NB4 (cell line): ENCODE results near the gene IL1R2.

ENCODE experiments used
- DNase-seq: peaks from one replicate; pipeline ENCODE4 v3.0.0; 2010; ENCODE audit warnings: low read depth
- H3K4me3 ChIP-seq: one replicate; pipeline ENCODE4 v1.5.1; 2011; ENCODE audit warnings: mild to moderate bottlenecking, low read depth, low read length, moderate library complexity
- MYC ChIP-seq: IDR thresholded peaks from 2 replicates; pipeline ENCODE4 v1.6.1; 2011; ENCODE audit warnings: low read depth, low read length
- POLR2A ChIP-seq: IDR thresholded peaks from 2 replicates; pipeline ENCODE4 v1.6.1; 2011; ENCODE audit warnings: mild to moderate bottlenecking; ENCODE audit not compliant: insufficient read length; ENCODE audit errors: extremely low read depth
- TF ChIP-seq, protein P1 (sequence below): IDR thresholded peaks from one replicate; pipeline ENCODE4 v1.5.1; 2012; ENCODE audit warnings: low read depth, low read length
- TF ChIP-seq, protein P2 (sequence below): IDR thresholded peaks from 2 replicates; pipeline ENCODE4 v1.6.1; 2011; ENCODE audit warnings: low read depth, low read length

Gene IL1R2

DNA sequence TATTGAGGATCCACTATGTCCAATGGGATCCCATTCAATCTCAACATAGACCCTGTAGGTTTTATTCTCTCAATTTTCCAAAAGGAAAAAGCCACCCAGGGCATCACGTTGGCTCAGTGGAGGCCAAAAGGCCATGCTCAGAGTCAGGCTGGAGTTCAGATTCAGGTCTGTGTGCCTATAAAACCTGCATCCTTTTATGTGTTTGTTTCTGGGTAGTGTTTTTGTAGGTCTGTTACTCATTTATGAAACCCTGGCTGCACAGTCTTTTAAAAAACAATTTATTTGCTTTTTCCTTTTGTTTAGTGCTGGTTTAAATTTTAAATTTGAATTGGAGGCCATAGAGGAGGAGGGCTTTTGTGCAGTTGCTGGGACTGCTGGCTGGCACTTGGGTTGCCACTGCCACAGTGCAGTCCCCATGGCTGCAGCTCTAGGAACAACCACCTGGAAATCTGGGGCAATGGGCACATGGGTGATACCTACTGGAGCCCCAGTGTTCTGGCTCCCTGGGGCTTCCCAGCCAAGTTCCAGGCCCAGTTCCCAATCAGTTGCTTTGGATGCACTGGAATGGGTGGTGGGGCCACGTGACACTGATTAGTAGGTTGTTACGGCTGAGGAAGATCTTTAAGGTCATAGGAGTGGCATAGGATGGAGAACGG lies 31.3 kb downstream of the IL1R2 start:
- TF ChIP-seq, protein P1, sequence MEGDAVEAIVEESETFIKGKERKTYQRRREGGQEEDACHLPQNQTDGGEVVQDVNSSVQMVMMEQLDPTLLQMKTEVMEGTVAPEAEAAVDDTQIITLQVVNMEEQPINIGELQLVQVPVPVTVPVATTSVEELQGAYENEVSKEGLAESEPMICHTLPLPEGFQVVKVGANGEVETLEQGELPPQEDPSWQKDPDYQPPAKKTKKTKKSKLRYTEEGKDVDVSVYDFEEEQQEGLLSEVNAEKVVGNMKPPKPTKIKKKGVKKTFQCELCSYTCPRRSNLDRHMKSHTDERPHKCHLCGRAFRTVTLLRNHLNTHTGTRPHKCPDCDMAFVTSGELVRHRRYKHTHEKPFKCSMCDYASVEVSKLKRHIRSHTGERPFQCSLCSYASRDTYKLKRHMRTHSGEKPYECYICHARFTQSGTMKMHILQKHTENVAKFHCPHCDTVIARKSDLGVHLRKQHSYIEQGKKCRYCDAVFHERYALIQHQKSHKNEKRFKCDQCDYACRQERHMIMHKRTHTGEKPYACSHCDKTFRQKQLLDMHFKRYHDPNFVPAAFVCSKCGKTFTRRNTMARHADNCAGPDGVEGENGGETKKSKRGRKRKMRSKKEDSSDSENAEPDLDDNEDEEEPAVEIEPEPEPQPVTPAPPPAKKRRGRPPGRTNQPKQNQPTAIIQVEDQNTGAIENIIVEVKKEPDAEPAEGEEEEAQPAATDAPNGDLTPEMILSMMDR, result no peak
- TF ChIP-seq, protein P2, sequence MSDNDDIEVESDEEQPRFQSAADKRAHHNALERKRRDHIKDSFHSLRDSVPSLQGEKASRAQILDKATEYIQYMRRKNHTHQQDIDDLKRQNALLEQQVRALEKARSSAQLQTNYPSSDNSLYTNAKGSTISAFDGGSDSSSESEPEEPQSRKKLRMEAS, result no peak
- TF ChIP-seq POLR2A (no peak), MYC (no peak)
- DNase-seq, result no peak
- H3K4me3 ChIP-seq, result no peak overlapping the region

DNA sequence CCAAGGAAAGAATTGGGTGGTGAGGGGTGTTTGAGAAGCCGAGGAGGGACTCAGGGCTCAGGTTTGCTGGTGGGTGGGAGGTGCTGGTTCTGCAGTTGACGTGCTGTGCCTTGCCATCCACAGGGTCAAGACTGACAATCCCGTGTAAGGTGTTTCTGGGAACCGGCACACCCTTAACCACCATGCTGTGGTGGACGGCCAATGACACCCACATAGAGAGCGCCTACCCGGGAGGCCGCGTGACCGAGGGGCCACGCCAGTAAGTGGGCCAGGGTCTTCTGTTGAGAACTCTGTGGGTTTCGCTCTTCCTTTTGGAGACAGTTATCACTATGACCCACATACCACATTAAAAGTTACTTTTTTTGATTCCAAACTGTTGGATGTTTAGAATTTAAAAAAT lies 32.6 kb downstream of the IL1R2 start:
- no peak overlapping the region for H3K4me3 ChIP-seq
- no peak for TF ChIP-seq MYC
- TF ChIP-seq, protein P1, result no peak
- TF ChIP-seq, protein P2, result no peak
- no peak for TF ChIP-seq POLR2A
- DNase-seq, result no peak

DNA sequence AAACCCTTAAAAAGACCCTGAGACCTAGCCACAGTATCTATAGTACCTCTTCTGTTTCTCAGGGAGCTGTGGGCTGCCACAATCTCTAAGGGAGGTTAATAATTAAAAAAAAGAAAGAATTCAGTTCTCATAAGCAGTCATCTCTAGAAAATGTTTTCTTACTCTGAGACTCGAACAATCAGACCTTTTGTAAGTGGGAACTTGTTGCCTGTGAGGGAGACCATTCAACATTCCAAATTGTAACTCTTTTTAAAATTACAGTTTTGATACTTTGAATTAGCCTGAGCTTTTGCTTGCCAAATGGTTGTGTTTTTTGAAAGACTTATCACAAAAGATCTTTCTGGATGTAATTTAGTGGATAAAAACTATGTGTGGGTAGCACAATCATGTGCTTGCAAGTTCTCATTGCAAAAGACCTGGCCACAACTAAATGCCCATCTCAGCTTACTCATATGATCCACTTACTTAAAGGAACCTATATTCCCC lies 33.3 kb downstream of the IL1R2 start:
- peak; percentile 29 for DNase-seq
- H3K4me3 ChIP-seq, result no peak overlapping the region

DNA sequence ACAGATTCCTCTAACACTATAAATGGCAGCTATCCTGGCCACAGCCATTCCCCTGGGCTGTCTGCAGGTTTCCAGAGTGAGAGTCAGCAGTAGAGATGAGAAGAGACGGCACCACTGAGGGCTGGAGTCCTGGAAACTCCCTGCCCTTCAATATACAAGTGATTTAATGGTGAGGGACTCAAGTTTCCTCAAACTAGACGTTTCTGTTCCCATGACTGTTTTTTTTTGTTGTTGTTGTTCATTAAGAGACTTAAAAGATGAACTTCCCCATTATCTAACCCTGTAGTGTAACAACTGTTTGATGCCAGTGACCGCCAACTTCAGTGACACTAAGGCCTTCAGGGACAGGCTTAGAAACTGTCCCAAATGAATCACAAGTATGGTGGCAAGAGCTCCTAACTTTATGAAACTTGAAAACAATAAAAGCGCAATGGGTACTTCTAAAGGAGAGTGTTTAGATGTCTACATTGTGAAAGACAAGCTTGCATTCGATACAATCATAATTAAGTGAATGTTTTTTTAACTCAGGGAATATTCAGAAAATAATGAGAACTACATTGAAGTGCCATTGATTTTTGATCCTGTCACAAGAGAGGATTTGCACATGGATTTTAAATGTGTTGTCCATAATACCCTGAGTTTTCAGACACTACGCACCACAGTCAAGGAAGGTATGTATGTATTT lies 34.0 kb downstream of the IL1R2 start:
- DNase-seq, result peak; percentile 35
- no peak overlapping the region for H3K4me3 ChIP-seq
- TF ChIP-seq MYC, result no peak
- no peak for TF ChIP-seq POLR2A
- TF ChIP-seq, protein P2, result no peak
- TF ChIP-seq, protein P1, result no peak

More for the DNA sequence above, 33.3 kb downstream of the IL1R2 start:
- TF ChIP-seq MYC, result no peak
- TF ChIP-seq POLR2A, result no peak
- TF ChIP-seq, protein P2, result no peak
- TF ChIP-seq, protein P1, result no peak

DNA sequence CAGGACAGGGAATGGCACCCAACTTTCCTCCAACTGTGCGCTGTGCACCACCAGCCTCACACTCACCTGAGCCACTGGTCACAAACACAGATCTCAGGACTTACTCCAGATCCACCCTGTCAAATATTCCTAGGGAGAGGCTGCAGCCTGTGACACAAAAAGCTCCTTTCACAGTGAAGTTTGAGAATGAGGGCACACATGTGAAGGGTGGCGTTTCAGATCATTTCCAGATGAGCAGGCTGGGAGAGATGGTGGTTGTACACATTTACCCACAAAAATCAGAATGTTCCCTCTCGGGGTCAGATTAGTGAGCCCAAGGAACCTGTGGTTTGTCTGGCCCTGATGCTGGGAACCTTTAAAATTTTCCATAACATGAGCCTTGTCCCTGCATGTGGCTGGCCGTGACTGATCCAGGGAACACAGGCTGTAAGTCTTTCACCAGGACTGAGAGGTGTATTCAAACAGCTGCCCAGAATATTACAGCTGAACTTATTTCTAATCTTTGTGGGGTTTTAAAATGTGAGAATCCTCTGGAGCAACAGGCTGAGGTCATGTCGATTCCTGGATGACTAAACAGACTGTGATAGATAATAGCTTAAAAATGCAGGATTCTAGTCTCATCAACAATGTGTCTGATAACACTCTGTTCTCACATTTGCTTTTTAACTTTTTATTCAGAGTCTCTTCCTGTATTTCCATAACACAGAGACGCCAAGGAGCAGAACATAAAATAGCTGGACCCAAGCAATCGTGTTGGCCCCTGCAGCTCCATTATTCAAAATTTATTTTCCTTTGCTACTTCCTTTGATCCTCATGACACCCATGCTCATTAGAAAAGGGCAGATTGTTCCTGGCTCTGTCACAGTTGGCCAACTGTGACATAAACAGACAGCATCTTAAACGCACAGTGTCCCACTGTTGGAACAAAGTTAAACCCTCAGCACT lies 35.5 kb downstream of the IL1R2 start:
- DNase-seq, result no peak
- TF ChIP-seq, protein P2, result no peak
- TF ChIP-seq MYC (no peak), POLR2A (no peak)
- TF ChIP-seq, protein P1, result no peak
- H3K4me3 ChIP-seq, result no peak overlapping the region
